Measurements from ENCODE around the gene DCC.

The DCC gene

DNA sequence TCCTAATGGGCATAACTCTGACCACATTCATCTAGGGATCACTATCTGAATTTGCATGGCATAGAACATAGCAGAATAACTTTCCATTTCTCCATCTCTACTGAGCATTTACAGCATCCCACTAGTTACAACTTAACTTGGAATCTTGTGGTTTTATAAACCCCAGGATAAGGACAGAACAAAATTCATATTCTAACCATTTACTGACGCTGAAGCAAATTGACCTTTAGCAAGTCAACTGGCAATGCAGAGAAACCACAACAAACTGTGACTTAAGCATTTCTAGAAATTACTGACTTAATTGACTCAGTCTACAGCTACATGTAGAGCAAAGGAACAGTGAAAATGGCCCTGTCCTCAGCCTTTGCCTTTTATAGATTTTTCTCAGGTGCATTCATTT is 61.2 kb downstream of the DCC start:
- no peak overlapping the region for H2AFZ ChIP-seq (ENCODE audit: low read depth, low read length)
- WGBS: 88% methylated on average over 1 of the region's 1 CpG
- no peak overlapping the region for H3K14ac ChIP-seq (ENCODE audit: low read length in 2 of 2)
- H4K8ac ChIP-seq (ENCODE audit: low read length): no peak overlapping the region
- no peak overlapping the region for H3K23ac ChIP-seq (ENCODE audit: low read length in 2 of 2)
- H3K9ac ChIP-seq (ENCODE audit: low read length): no peak overlapping the region
- no peak overlapping the region for H3K27ac ChIP-seq (ENCODE audit: low read length, poor library complexity, severe bottlenecking)
- H3K4ac ChIP-seq (ENCODE audit: low read depth in 1 of 2, low read length in 2 of 2): no peak overlapping the region
- H2BK120ac ChIP-seq (ENCODE audit: low read depth, low read length): no peak overlapping the region
- no peak overlapping the region for H4K91ac ChIP-seq (ENCODE audit: low read length)
- no peak overlapping the region for H2BK12ac ChIP-seq (ENCODE audit: low read length in 2 of 2)
- H3K18ac ChIP-seq (ENCODE audit: low read depth in 1 of 2, low read length in 2 of 2): no peak overlapping the region
- H3K27me3 ChIP-seq (ENCODE audit: control insufficient read depth in 1 of 2, insufficient read depth in 1 of 2, low read length in 2 of 2): no peaks in the 10 kb centered on the region
- H3K4me2 ChIP-seq (ENCODE audit: low read length, poor library complexity, severe bottlenecking): no peak overlapping the region
- H3K79me1 ChIP-seq (replicated peaks; ENCODE audit: low read length, poor library complexity, severe bottlenecking): no peaks in the 10 kb centered on the region
- no peak overlapping the region for H2AK5ac ChIP-seq (ENCODE audit: low read length, severe bottlenecking)
- no peak overlapping the region for H2BK15ac ChIP-seq (ENCODE audit: low read depth, poor library complexity, severe bottlenecking)
- H2BK5ac ChIP-seq (ENCODE audit: low read depth, low read length, poor library complexity, severe bottlenecking): no peak overlapping the region
- DNase-seq: no peak
- no peaks in the 10 kb centered on the region for H3K36me3 ChIP-seq (ENCODE audit: control insufficient read depth in 1 of 2, insufficient read depth in 2 of 2, low read depth in 1 of 2, low read length in 2 of 2)
- H3K4me3 ChIP-seq (ENCODE audit: insufficient read depth in 1 of 2, low read depth in 1 of 2, low read length in 2 of 2): no peak overlapping the region
- no peaks in the 10 kb centered on the region for H3K4me1 ChIP-seq (ENCODE audit: control insufficient read depth, insufficient read depth, low read depth, low read length)
- H3K9me3 ChIP-seq (ENCODE audit: control insufficient read depth, low read length): no peaks in the 10 kb centered on the region

GRCh38 chr18:52402814-52403213 is 62.8 kb downstream of the DCC start:
- no peaks in the 10 kb centered on the region for H3K4me1 ChIP-seq (ENCODE audit: control insufficient read depth, insufficient read depth, low read depth, low read length)
- no peak overlapping the region for H3K9ac ChIP-seq (ENCODE audit: low read length)
- no peak overlapping the region for H2BK5ac ChIP-seq (ENCODE audit: low read depth, low read length, poor library complexity, severe bottlenecking)
- no peak overlapping the region for H3K14ac ChIP-seq (ENCODE audit: low read length in 2 of 2)
- no peak overlapping the region for H2BK12ac ChIP-seq (ENCODE audit: low read length in 2 of 2)
- H2BK15ac ChIP-seq (ENCODE audit: low read depth, poor library complexity, severe bottlenecking): no peak overlapping the region
- H3K4me3 ChIP-seq (ENCODE audit: insufficient read depth in 1 of 2, low read depth in 1 of 2, low read length in 2 of 2): no peak overlapping the region
- no peak overlapping the region for H3K4me2 ChIP-seq (ENCODE audit: low read length, poor library complexity, severe bottlenecking)
- H3K18ac ChIP-seq (ENCODE audit: low read depth in 1 of 2, low read length in 2 of 2): no peak overlapping the region
- no peaks in the 10 kb centered on the region for H3K36me3 ChIP-seq (ENCODE audit: control insufficient read depth in 1 of 2, insufficient read depth in 2 of 2, low read depth in 1 of 2, low read length in 2 of 2)
- no peak overlapping the region for H4K91ac ChIP-seq (ENCODE audit: low read length)
- no peak overlapping the region for H4K8ac ChIP-seq (ENCODE audit: low read length)
- H2AFZ ChIP-seq (ENCODE audit: low read depth, low read length): no peak overlapping the region
- H3K79me1 ChIP-seq (replicated peaks; ENCODE audit: low read length, poor library complexity, severe bottlenecking): no peaks in the 10 kb centered on the region
- DNase-seq: no peak
- no peak overlapping the region for H3K27ac ChIP-seq (ENCODE audit: low read length, poor library complexity, severe bottlenecking)
- no peaks in the 10 kb centered on the region for H3K9me3 ChIP-seq (ENCODE audit: control insufficient read depth, low read length)
- H3K23ac ChIP-seq (ENCODE audit: low read length in 2 of 2): no peak overlapping the region
- WGBS: 0% methylated on average over 1 of the region's 3 CpGs
- no peak overlapping the region for H2AK5ac ChIP-seq (ENCODE audit: low read length, severe bottlenecking)
- H3K27me3 ChIP-seq (ENCODE audit: control insufficient read depth in 1 of 2, insufficient read depth in 1 of 2, low read length in 2 of 2): no peaks in the 10 kb centered on the region
- H3K4ac ChIP-seq (ENCODE audit: low read depth in 1 of 2, low read length in 2 of 2): no peak overlapping the region
- no peak overlapping the region for H2BK120ac ChIP-seq (ENCODE audit: low read depth, low read length)

DNA sequence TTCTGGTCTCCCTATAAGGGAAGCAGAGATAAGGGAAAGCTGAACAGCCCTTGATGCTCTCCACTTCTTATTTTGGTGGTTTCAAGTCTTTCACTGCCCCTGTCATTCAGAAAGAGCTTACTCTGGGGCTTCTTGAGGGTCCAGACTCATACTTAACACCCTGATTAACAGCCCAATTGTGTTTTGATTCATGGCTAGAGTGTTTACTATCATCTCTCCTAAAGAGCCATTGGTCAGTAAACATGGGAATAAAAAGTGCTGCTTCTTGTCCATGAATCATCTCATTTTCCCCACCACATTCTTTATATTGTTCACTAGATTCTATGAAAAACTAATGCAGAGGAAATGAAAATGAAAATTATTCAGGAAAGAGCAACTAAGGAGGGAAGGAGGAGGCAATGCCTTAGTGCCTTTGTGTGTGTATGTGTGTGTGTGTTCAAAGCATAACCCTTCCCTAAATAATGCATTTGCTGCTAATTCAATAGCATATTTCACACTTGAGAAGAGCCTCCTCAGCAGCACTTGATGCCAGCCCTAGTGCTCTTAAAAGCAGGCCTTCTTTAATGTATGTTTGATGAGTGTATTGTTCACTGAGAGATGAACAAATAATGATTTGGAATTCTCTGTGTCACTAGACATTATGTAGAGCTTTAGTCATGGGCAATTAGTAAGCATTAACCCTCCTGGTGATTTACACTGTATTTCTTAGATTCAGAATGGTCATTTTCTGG is 63.5 kb downstream of the DCC start:
- DNase-seq: no peak
- H3K18ac ChIP-seq (ENCODE audit: low read depth in 1 of 2, low read length in 2 of 2): no peak overlapping the region
- no peak overlapping the region for H2BK12ac ChIP-seq (ENCODE audit: low read length in 2 of 2)
- H3K27me3 ChIP-seq (ENCODE audit: control insufficient read depth in 1 of 2, insufficient read depth in 1 of 2, low read length in 2 of 2): no peaks in the 10 kb centered on the region
- no peaks in the 10 kb centered on the region for H3K4me1 ChIP-seq (ENCODE audit: control insufficient read depth, insufficient read depth, low read depth, low read length)
- H3K4me2 ChIP-seq (ENCODE audit: low read length, poor library complexity, severe bottlenecking): no peak overlapping the region
- H3K9ac ChIP-seq (ENCODE audit: low read length): no peak overlapping the region
- H3K27ac ChIP-seq (ENCODE audit: low read length, poor library complexity, severe bottlenecking): no peak overlapping the region
- no peaks in the 10 kb centered on the region for H3K79me1 ChIP-seq (replicated peaks; ENCODE audit: low read length, poor library complexity, severe bottlenecking)
- H3K23ac ChIP-seq (ENCODE audit: low read length in 2 of 2): no peak overlapping the region
- no peak overlapping the region for H2BK15ac ChIP-seq (ENCODE audit: low read depth, poor library complexity, severe bottlenecking)
- H2AK5ac ChIP-seq (ENCODE audit: low read length, severe bottlenecking): no peak overlapping the region
- H3K4me3 ChIP-seq (ENCODE audit: insufficient read depth in 1 of 2, low read depth in 1 of 2, low read length in 2 of 2): no peak overlapping the region
- H3K36me3 ChIP-seq (ENCODE audit: control insufficient read depth in 1 of 2, insufficient read depth in 2 of 2, low read depth in 1 of 2, low read length in 2 of 2): no peaks in the 10 kb centered on the region
- no peak overlapping the region for H3K14ac ChIP-seq (ENCODE audit: low read length in 2 of 2)
- no peak overlapping the region for H2BK5ac ChIP-seq (ENCODE audit: low read depth, low read length, poor library complexity, severe bottlenecking)
- no peak overlapping the region for H3K4ac ChIP-seq (ENCODE audit: low read depth in 1 of 2, low read length in 2 of 2)
- H3K9me3 ChIP-seq (ENCODE audit: control insufficient read depth, low read length): no peaks in the 10 kb centered on the region
- H2AFZ ChIP-seq (ENCODE audit: low read depth, low read length): no peak overlapping the region
- H4K8ac ChIP-seq (ENCODE audit: low read length): no peak overlapping the region
- no peak overlapping the region for H4K91ac ChIP-seq (ENCODE audit: low read length)
- H2BK120ac ChIP-seq (ENCODE audit: low read depth, low read length): no peak overlapping the region

DNA sequence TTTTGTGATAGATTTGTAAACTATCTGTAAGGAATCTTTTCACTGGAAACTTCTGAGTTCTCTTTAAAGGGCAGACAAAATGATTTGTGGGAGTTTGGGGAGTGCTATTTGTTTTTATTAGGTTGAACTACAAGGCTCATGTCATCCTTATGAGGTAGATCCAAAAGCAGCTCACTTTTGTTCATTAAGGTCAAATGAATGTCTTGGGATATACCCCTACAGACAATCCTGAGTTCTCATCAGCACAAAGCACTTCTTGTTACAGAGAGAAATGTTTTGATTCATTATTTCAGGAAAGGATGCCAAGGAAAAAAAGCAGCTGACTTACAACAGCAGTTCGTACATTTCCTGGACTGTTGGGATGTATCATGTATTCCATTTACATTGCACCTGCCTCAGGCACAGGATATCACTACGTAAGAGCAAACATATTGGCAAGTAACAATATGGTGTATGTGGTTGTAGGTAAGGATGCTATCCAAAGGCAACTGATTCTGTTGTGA is 68.9 kb downstream of the DCC start:
- no peaks in the 10 kb centered on the region for H3K27me3 ChIP-seq (ENCODE audit: control insufficient read depth in 1 of 2, insufficient read depth in 1 of 2, low read length in 2 of 2)
- H3K4me1 ChIP-seq (ENCODE audit: control insufficient read depth, insufficient read depth, low read depth, low read length): no peaks in the 10 kb centered on the region
- H3K23ac ChIP-seq (ENCODE audit: low read length in 2 of 2): no peak overlapping the region
- no peak overlapping the region for H3K4me3 ChIP-seq (ENCODE audit: insufficient read depth in 1 of 2, low read depth in 1 of 2, low read length in 2 of 2)
- H2BK120ac ChIP-seq (ENCODE audit: low read depth, low read length): no peak overlapping the region
- no peaks in the 10 kb centered on the region for H3K79me1 ChIP-seq (replicated peaks; ENCODE audit: low read length, poor library complexity, severe bottlenecking)
- no peaks in the 10 kb centered on the region for H3K9me3 ChIP-seq (ENCODE audit: control insufficient read depth, low read length)
- H2BK12ac ChIP-seq (ENCODE audit: low read length in 2 of 2): no peak overlapping the region
- H3K36me3 ChIP-seq (ENCODE audit: control insufficient read depth in 1 of 2, insufficient read depth in 2 of 2, low read depth in 1 of 2, low read length in 2 of 2): no peaks in the 10 kb centered on the region
- H3K4me2 ChIP-seq (ENCODE audit: low read length, poor library complexity, severe bottlenecking): no peak overlapping the region
- no peak overlapping the region for H4K8ac ChIP-seq (ENCODE audit: low read length)
- H3K4ac ChIP-seq (ENCODE audit: low read depth in 1 of 2, low read length in 2 of 2): no peak overlapping the region
- H4K91ac ChIP-seq (ENCODE audit: low read length): no peak overlapping the region
- no peak overlapping the region for H2BK15ac ChIP-seq (ENCODE audit: low read depth, poor library complexity, severe bottlenecking)
- H3K9ac ChIP-seq (ENCODE audit: low read length): no peak overlapping the region
- H2AK5ac ChIP-seq (ENCODE audit: low read length, severe bottlenecking): no peak overlapping the region
- 75% methylated on average over 2 of the region's 2 CpGs for WGBS
- DNase-seq: no peak
- H2AFZ ChIP-seq (ENCODE audit: low read depth, low read length): no peak overlapping the region
- no peak overlapping the region for H3K27ac ChIP-seq (ENCODE audit: low read length, poor library complexity, severe bottlenecking)
- H3K18ac ChIP-seq (ENCODE audit: low read depth in 1 of 2, low read length in 2 of 2): no peak overlapping the region
- H3K14ac ChIP-seq (ENCODE audit: low read length in 2 of 2): no peak overlapping the region
- H2BK5ac ChIP-seq (ENCODE audit: low read depth, low read length, poor library complexity, severe bottlenecking): no peak overlapping the region

Measured in mesenchymal stem cell (in vitro differentiated cells and primary cell).